ENCODE measurements around the gene SSUH2.

SSUH2 gene

DNA sequence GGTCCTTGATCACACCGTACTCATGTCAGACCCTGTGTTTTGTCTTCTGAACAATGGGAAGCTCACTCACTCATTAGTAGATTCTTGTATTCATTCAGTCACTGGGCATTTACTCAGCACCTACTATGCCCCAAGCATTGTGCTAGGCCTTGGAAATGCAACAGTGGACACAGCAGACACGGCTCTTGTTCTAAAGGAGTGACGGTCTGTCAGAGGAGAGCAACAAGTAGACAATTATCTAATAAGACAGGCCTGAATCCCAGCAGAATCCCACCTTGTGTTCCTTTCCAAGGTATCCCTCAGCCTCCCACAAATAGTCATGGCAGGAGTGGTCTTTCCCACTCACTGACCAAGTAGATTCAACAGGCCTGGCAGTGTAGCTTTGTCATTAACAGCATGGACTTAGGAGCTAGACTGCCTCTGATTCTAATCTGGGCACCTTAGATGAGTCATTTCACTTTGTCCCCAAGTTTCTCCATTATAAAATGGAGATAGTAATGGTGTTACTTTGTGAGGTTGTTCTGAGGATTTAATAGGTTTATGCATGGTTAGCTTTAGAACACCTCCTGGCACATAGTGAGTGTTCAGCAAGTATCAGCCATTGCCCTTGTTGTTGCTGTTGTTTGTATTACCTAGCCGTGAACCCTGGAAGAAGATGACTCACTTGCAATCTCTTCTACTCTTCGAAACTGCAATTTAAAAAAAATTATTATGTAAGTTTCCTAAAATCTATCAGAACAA lies 69.1 kb downstream of the SSUH2 start:
- no peak for DNase-seq (ENCODE audit: extremely low read depth, insufficient read length)
- H3K27me3 ChIP-seq (replicated peaks; ENCODE audit: control insufficient read depth, insufficient read depth, low read length), result no peaks in the 10 kb centered on the region
- TF ChIP-seq, protein P1, sequence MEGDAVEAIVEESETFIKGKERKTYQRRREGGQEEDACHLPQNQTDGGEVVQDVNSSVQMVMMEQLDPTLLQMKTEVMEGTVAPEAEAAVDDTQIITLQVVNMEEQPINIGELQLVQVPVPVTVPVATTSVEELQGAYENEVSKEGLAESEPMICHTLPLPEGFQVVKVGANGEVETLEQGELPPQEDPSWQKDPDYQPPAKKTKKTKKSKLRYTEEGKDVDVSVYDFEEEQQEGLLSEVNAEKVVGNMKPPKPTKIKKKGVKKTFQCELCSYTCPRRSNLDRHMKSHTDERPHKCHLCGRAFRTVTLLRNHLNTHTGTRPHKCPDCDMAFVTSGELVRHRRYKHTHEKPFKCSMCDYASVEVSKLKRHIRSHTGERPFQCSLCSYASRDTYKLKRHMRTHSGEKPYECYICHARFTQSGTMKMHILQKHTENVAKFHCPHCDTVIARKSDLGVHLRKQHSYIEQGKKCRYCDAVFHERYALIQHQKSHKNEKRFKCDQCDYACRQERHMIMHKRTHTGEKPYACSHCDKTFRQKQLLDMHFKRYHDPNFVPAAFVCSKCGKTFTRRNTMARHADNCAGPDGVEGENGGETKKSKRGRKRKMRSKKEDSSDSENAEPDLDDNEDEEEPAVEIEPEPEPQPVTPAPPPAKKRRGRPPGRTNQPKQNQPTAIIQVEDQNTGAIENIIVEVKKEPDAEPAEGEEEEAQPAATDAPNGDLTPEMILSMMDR (IDR thresholded peaks at IDR 0.05; ENCODE audit: insufficient read depth, low read length, poor library complexity, severe bottlenecking), result no peak
- no peaks in the 10 kb centered on the region for H3K36me3 ChIP-seq (ENCODE audit: control insufficient read depth, insufficient read depth, low read length)
- no peak overlapping the region for H3K4me3 ChIP-seq (replicated peaks; ENCODE audit: low read depth, low read length)

- TF ChIP-seq, protein P1 (IDR thresholded peaks at IDR 0.05; ENCODE audit: insufficient read depth, low read length, poor library complexity, severe bottlenecking), result no peak
- no peak overlapping the region for H3K4me3 ChIP-seq (replicated peaks; ENCODE audit: low read depth, low read length)
- DNase-seq (ENCODE audit: extremely low read depth, insufficient read length), result no peak
- H3K36me3 ChIP-seq (ENCODE audit: control insufficient read depth, insufficient read depth, low read length), result no peaks in the 10 kb centered on the region; the same call in 1 of the 2 replicates
- H3K27me3 ChIP-seq (replicated peaks; ENCODE audit: control insufficient read depth, insufficient read depth, low read length), result no peaks in the 10 kb centered on the region
Observed at GRCh38 chr3:8574670-8575322, 69.8 kb downstream of the SSUH2 start.

DNA sequence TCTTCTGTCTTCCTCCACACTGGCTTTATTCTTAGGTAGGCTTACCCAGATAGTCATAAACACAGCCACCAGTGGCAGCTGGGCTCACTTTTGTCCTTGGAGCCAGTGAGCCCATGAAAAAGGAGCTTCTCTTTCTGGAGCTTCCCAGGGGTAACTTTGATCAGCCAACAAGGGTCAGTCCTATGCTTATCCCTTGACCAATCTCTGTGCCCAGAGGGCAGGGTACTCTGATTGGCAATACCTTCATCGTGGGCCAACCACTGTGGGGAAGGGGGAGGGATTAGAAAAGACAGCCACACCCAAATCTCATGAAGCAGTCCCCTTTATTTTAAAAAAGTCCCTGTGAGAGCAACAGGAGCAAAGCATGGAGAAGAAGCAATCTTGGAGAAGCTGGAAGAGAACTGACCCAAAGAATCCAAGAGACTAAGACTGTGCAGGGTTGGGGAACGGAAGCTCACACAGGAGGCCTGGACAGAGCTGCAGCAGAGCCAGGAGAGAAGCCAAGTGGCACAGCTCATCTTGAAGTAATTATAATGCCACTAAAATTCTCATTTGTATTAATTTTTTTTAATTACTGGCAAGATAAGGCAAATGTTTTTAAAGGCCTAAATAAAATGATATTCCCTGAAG lies 70.4 kb downstream of the SSUH2 start:
- Histone ChIP-seq H3K27me3 (replicated peaks; ENCODE audit: control insufficient read depth, insufficient read depth, low read length) (no peaks in the 10 kb centered on the region), H3K4me3 (replicated peaks; ENCODE audit: low read depth, low read length) (no peak overlapping the region), H3K36me3 (ENCODE audit: control insufficient read depth, insufficient read depth, low read length) (no peaks in the 10 kb centered on the region; the same call in 1 of the 2 replicates)
- no peak for DNase-seq (ENCODE audit: extremely low read depth, insufficient read length)
- TF ChIP-seq, protein P1 (IDR thresholded peaks at IDR 0.05; ENCODE audit: insufficient read depth, low read length, poor library complexity, severe bottlenecking), result no peak

DNA sequence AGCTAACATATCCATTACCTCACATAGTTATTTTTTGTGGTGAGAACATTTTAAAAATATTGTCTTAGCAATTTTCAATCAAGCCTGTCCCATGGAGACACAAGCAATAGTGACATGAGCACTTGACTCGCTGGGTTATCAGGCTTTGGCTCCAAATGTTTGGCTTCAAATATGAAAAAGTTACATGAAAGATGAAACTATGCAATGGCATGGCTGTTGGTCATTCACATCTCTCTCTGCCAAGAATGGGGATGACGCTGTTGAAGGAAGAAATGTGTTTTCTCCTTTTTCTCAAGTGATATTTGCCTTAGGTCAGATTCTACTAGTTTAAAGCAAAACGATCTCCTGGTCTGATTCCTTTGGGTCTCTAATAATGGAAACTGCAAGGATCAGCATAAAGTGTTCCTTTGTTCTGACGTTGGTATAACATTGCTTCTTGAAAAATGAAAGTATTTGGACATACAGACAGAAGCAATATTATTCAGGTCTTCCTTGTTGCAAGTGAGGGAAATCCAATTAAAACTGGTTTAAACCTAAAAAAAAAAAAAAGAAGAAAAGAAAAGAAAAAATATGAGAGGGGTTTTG lies 71.2 kb downstream of the SSUH2 start:
- Histone ChIP-seq H3K4me3 (replicated peaks; ENCODE audit: low read depth, low read length) (no peak overlapping the region), H3K27me3 (replicated peaks; ENCODE audit: control insufficient read depth, insufficient read depth, low read length) (no peaks in the 10 kb centered on the region), H3K36me3 (ENCODE audit: control insufficient read depth, insufficient read depth, low read length) (no peaks in the 10 kb centered on the region; the same call in 1 of the 2 replicates)
- TF ChIP-seq, protein P1 (IDR thresholded peaks at IDR 0.05; ENCODE audit: insufficient read depth, low read length, poor library complexity, severe bottlenecking), result no peak
- DNase-seq (ENCODE audit: extremely low read depth, insufficient read length), result no peak

DNA sequence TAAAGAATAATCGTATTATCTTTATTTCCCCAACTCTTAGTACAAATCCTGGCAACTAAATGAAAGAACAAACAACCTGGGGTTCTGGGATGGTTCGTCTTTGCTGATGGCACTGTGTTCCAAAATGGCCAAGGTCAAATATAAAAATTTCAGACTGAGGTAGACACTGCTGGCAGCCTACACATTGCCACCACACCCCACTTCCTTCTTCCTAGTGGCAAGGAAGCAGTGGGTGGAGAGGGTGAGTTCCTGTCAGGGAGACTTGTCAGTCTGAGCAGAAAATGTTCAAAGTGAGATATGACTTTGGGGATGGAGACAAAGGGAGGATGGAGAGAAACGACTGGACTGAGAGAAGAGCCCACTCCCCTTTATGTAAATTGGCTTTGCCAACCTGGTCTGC lies 73.3 kb downstream of the SSUH2 start:
- TF ChIP-seq, protein P1 (IDR thresholded peaks at IDR 0.05; ENCODE audit: insufficient read depth, low read length, poor library complexity, severe bottlenecking), result no peak
- H3K36me3 ChIP-seq (ENCODE audit: control insufficient read depth, insufficient read depth, low read length), result no peaks in the 10 kb centered on the region; the same call in 1 of the 2 replicates
- no peak for DNase-seq (ENCODE audit: extremely low read depth, insufficient read length)
- H3K4me3 ChIP-seq (replicated peaks; ENCODE audit: low read depth, low read length), result no peak overlapping the region
- no peaks in the 10 kb centered on the region for H3K27me3 ChIP-seq (replicated peaks; ENCODE audit: control insufficient read depth, insufficient read depth, low read length)
